HepG2 (cell line): ENCODE measurements around the gene TLE1. TPM values are rescaled to one million over a fixed set of nuclear protein-coding genes. Genes with fewer than 3 reads are reported as not detected.

ENCODE experiments used
- BHLHE40 ChIP-seq: IDR thresholded peaks from 2 replicates; pipeline ENCODE4 v1.6.1; 2011; ENCODE audit warnings: low read length, improper control_type of control experiment
- ESRRA ChIP-seq: sonication (generic); formaldehyde crosslinking; IDR thresholded peaks from 2 replicates; pipeline ENCODE4 v1.5.1; 2020; ENCODE audit warnings: mild to moderate bottlenecking, low read depth, missing genetic modification reagents
- GATAD2A ChIP-seq: IDR thresholded peaks from 2 replicates; pipeline ENCODE4 v1.6.1; 2016
- HOXA3 ChIP-seq: sonication (generic); formaldehyde crosslinking; IDR thresholded peaks from 2 replicates; pipeline ENCODE4 v1.5.0; 2020; ENCODE audit warnings: missing genetic modification reagents
- MBD4 ChIP-seq: IDR thresholded peaks from 2 replicates; pipeline ENCODE4 v1.6.1; 2012; ENCODE audit warnings: low read length, inconsistent platforms, borderline replicate concordance
- MIXL1 ChIP-seq: IDR thresholded peaks from 2 replicates; pipeline ENCODE4 v1.6.1; 2016
- ZNF143 ChIP-seq: sonication (generic); formaldehyde crosslinking; IDR thresholded peaks from 2 replicates; pipeline ENCODE4 v1.4.0; 2020; ENCODE audit warnings: missing genetic modification reagents
- ZNF207 ChIP-seq: fragments of 450-650 bp; IDR thresholded peaks from 2 replicates; pipeline ENCODE4 v1.6.1; 2016; ENCODE audit warnings: antibody characterized with exemption, borderline replicate concordance
- ZNF326 ChIP-seq: sonication (generic); formaldehyde crosslinking; IDR thresholded peaks from 2 replicates; pipeline ENCODE4 v1.4.0; 2020; ENCODE audit warnings: missing genetic modification reagents, borderline replicate concordance
- ZNF354B ChIP-seq: sonication (generic); formaldehyde crosslinking; IDR thresholded peaks from 2 replicates; pipeline ENCODE4 v1.8.0; 2022; ENCODE audit warnings: mild to moderate bottlenecking, missing genetic modification reagents
- ZNF552 ChIP-seq: sonication (generic); formaldehyde crosslinking; IDR thresholded peaks from 2 replicates; pipeline ENCODE4 v1.9.0; 2022; ENCODE audit warnings: missing genetic modification reagents, mild to moderate bottlenecking, borderline replicate concordance
- ZNF558 ChIP-seq: sonication (generic); formaldehyde crosslinking; IDR thresholded peaks from 2 replicates; pipeline ENCODE4 v1.9.0; 2022; ENCODE audit warnings: mild to moderate bottlenecking, missing genetic modification reagents, borderline replicate concordance
- ZNF564 ChIP-seq: sonication (generic); formaldehyde crosslinking; IDR thresholded peaks from 2 replicates; pipeline ENCODE4 v1.8.1; 2023; ENCODE audit warnings: mild to moderate bottlenecking, missing genetic modification reagents
- polyA plus RNA-seq, 8 experiments: library from polyadenylated mRNA; depleted of rRNA in 3 of 8; stranded (reverse) in 7 of 8; unstranded in 1 of 8; fragments of >200 nt; fragmentation: Illumina TruSeq in 4 of 8; extraction: Trizol in 4 of 8; gene quantifications; 2 replicates each; pipeline versions ENCODE4 v1.2.1 to v1.2.3, GENCODE V29; 2011 to 2016; ENCODE audit warnings: low read depth in 4 of 8, missing spikeins in 1 of 8, mixed read lengths in 1 of 8; ENCODE audit not compliant: insufficient read depth in 1 of 8
- total RNA-seq, 5 experiments: library from RNA; depleted of rRNA; stranded (reverse); fragments of >200 nt; fragmentation: Illumina TruSeq; extraction: Trizol; gene quantifications; 2 replicates each; pipeline ENCODE4 v1.2.3, GENCODE V29; 2016; ENCODE audit warnings: low read depth in 1 of 5
- TF ChIP-seq, protein P1 (sequence below): sonication (generic); formaldehyde crosslinking; IDR thresholded peaks from 2 replicates; pipeline ENCODE4 v1.5.1; 2020; ENCODE audit warnings: missing genetic modification reagents, mild to moderate bottlenecking, borderline replicate concordance
- TF ChIP-seq, protein P2 (sequence below): sonication (generic); formaldehyde crosslinking; IDR thresholded peaks from 2 replicates; pipeline ENCODE4 v1.4.0; 2020; ENCODE audit warnings: mild to moderate bottlenecking, missing genetic modification reagents, borderline replicate concordance
- TF ChIP-seq, protein P3 (sequence below): sonication (generic); IDR thresholded peaks from 2 replicates; pipeline ENCODE4 v1.6.1; 2016; ENCODE audit warnings: low read depth, borderline replicate concordance
- TF ChIP-seq, protein P4 (sequence below): sonication (generic); formaldehyde crosslinking; IDR thresholded peaks from 2 replicates; pipeline ENCODE4 v1.9.0; 2021; ENCODE audit warnings: missing genetic modification reagents, mild to moderate bottlenecking, borderline replicate concordance
- TF ChIP-seq, protein P5 (sequence below): sonication (generic); formaldehyde crosslinking; IDR thresholded peaks from 2 replicates; pipeline ENCODE4 v1.5.1; 2020; ENCODE audit warnings: missing genetic modification reagents, mild to moderate bottlenecking, borderline replicate concordance

The TLE1 gene
- total and polyA plus RNA-seq, 2 of the 13 experiments (the other 11 are each of a cell fraction or from before 2014, with no cell fraction given), result 35.9 to 109 TPM

DNA sequence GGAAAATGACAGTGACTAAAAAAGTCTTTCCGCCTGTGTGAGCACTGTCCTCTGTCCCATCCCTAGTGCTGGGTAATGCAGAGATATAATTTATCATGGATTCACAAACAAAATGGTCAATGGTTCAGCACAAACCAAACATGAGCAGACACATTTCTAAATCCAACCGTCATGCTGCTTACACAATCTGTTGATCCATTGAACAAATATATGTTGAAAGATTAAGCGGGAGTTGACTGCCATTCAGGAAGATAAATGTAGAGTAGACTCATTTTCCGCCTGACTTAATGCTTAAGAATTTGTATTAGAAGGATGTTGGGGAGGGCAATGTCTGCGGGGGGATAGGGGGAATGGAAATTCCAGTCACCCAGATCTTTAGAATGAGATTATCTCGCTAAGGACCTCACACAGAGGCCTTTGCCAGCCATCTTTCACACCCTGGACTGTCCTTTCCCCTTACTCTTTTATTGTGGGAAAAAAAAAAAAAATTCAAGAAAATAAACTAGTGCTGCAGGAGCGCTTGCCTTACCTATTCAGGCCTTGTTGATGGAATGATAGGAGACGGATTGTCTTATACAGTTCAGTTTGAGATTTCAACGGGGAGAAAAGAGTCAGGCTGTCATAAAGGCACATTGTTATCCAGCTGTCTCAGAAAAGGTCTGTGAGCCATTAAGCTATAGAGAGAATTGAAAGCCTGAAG lies 153.7 kb downstream of the TLE1 start (continued):
- TF ChIP-seq, protein P1, sequence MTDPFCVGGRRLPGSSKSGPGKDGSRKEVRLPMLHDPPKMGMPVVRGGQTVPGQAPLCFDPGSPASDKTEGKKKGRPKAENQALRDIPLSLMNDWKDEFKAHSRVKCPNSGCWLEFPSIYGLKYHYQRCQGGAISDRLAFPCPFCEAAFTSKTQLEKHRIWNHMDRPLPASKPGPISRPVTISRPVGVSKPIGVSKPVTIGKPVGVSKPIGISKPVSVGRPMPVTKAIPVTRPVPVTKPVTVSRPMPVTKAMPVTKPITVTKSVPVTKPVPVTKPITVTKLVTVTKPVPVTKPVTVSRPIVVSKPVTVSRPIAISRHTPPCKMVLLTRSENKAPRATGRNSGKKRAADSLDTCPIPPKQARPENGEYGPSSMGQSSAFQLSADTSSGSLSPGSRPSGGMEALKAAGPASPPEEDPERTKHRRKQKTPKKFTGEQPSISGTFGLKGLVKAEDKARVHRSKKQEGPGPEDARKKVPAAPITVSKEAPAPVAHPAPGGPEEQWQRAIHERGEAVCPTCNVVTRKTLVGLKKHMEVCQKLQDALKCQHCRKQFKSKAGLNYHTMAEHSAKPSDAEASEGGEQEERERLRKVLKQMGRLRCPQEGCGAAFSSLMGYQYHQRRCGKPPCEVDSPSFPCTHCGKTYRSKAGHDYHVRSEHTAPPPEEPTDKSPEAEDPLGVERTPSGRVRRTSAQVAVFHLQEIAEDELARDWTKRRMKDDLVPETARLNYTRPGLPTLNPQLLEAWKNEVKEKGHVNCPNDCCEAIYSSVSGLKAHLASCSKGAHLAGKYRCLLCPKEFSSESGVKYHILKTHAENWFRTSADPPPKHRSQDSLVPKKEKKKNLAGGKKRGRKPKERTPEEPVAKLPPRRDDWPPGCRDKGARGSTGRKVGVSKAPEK, result no peak
- TF ChIP-seq ZNF558 (no peak), BHLHE40 (no peak), HOXA3 (CRISPR knock-in tag) (peak; percentile 76), ZNF207 (no peak), ZNF326 (CRISPR knock-in tag) (no peak), ZNF564 (no peak), MIXL1 (peak; percentile 85), ZNF143 (no peak), ZNF552 (CRISPR knock-in tag) (no peak), ESRRA (CRISPR knock-in tag) (peak; percentile 43; the same call in 1 of the 2 replicates), MBD4 (peak; percentile 59; the same call in 1 of the 2 replicates), GATAD2A (CRISPR knock-in tag) (peak; percentile 99), ZNF354B (no peak)
- TF ChIP-seq, protein P2, sequence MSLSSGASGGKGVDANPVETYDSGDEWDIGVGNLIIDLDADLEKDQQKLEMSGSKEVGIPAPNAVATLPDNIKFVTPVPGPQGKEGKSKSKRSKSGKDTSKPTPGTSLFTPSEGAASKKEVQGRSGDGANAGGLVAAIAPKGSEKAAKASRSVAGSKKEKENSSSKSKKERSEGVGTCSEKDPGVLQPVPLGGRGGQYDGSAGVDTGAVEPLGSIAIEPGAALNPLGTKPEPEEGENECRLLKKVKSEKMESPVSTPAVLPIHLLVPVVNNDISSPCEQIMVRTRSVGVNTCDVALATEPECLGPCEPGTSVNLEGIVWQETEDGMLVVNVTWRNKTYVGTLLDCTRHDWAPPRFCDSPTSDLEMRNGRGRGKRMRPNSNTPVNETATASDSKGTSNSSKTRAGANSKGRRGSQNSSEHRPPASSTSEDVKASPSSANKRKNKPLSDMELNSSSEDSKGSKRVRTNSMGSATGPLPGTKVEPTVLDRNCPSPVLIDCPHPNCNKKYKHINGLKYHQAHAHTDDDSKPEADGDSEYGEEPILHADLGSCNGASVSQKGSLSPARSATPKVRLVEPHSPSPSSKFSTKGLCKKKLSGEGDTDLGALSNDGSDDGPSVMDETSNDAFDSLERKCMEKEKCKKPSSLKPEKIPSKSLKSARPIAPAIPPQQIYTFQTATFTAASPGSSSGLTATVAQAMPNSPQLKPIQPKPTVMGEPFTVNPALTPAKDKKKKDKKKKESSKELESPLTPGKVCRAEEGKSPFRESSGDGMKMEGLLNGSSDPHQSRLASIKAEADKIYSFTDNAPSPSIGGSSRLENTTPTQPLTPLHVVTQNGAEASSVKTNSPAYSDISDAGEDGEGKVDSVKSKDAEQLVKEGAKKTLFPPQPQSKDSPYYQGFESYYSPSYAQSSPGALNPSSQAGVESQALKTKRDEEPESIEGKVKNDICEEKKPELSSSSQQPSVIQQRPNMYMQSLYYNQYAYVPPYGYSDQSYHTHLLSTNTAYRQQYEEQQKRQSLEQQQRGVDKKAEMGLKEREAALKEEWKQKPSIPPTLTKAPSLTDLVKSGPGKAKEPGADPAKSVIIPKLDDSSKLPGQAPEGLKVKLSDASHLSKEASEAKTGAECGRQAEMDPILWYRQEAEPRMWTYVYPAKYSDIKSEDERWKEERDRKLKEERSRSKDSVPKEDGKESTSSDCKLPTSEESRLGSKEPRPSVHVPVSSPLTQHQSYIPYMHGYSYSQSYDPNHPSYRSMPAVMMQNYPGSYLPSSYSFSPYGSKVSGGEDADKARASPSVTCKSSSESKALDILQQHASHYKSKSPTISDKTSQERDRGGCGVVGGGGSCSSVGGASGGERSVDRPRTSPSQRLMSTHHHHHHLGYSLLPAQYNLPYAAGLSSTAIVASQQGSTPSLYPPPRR (CRISPR knock-in tag), result peak; percentile 98
- TF ChIP-seq, protein P3, sequence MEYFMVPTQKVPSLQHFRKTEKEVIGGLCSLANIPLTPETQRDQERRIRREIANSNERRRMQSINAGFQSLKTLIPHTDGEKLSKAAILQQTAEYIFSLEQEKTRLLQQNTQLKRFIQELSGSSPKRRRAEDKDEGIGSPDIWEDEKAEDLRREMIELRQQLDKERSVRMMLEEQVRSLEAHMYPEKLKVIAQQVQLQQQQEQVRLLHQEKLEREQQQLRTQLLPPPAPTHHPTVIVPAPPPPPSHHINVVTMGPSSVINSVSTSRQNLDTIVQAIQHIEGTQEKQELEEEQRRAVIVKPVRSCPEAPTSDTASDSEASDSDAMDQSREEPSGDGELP, result peak; percentile 65; the same call in 1 of the 2 replicates
- TF ChIP-seq, protein P4, sequence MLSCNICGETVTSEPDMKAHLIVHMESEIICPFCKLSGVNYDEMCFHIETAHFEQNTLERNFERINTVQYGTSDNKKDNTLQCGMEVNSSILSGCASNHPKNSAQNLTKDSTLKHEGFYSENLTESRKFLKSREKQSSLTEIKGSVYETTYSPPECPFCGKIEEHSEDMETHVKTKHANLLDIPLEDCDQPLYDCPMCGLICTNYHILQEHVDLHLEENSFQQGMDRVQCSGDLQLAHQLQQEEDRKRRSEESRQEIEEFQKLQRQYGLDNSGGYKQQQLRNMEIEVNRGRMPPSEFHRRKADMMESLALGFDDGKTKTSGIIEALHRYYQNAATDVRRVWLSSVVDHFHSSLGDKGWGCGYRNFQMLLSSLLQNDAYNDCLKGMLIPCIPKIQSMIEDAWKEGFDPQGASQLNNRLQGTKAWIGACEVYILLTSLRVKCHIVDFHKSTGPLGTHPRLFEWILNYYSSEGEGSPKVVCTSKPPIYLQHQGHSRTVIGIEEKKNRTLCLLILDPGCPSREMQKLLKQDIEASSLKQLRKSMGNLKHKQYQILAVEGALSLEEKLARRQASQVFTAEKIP, result no peak
- TF ChIP-seq, protein P5, sequence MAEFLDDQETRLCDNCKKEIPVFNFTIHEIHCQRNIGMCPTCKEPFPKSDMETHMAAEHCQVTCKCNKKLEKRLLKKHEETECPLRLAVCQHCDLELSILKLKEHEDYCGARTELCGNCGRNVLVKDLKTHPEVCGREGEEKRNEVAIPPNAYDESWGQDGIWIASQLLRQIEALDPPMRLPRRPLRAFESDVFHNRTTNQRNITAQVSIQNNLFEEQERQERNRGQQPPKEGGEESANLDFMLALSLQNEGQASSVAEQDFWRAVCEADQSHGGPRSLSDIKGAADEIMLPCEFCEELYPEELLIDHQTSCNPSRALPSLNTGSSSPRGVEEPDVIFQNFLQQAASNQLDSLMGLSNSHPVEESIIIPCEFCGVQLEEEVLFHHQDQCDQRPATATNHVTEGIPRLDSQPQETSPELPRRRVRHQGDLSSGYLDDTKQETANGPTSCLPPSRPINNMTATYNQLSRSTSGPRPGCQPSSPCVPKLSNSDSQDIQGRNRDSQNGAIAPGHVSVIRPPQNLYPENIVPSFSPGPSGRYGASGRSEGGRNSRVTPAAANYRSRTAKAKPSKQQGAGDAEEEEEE, result no peak
